B cell (primary cell): Measurements from ENCODE around the gene AK4. TPM values are rescaled to one million over a fixed set of nuclear protein-coding genes. Genes with fewer than 3 reads are reported as not detected.

Experiments
- ATAC-seq: fragments of 200-7000 bp; cut with Tn5 transposase; one replicate; pipeline ENCODE4 v1.10.0; 2021; ENCODE audit warnings: low read depth, mild to moderate bottlenecking, moderate number of reproducible peaks, moderate library complexity
- CTCF ChIA-PET: fragments of 350-600 bp; sonication (Branson Sonifier 250); formaldehyde crosslinking; loops from one replicate; lab custom pipeline; 2021; ENCODE audit warnings: antibody characterized with exemption, inconsistent platforms; lab: Charles Lee
- POLR2A ChIA-PET: fragments of 350-600 bp; sonication (Branson Sonifier 250); formaldehyde crosslinking; loops from one replicate; lab custom pipeline; 2021; ENCODE audit warnings: antibody characterized with exemption; lab: Charles Lee
- DNase-seq: peaks from one replicate; pipeline ENCODE4 v3.0.0; 2013
- H2AFZ ChIP-seq: 2 replicates; pipeline ENCODE4 v1.6.1; 2012; ENCODE audit warnings: mild to moderate bottlenecking, low read depth, low read length; ENCODE audit not compliant: insufficient read depth, poor library complexity, severe bottlenecking
- H3K27ac ChIP-seq, 2 donors: 1 replicate in 1 of 2; 2 replicates in 1 of 2; pipeline ENCODE4 v1.5.1; 2012 to 2013; ENCODE audit warnings: low read length in 2 of 2, mild to moderate bottlenecking in 2 of 2, moderate library complexity in 1 of 2
- H3K27me3 ChIP-seq, 4 experiments: fragments of 200-600 bp in 1 of 4; sonication (generic) in 1 of 4; replicated peaks in 1 of 4; 1 replicate in 2 of 4; 2 replicates in 2 of 4; pipeline versions ENCODE4 v1.6.1 to v1.7.0; 2013 to 2016; ENCODE audit warnings: low read length in 3 of 4, mild to moderate bottlenecking in 2 of 4, mixed read lengths in 1 of 4, moderate library complexity in 1 of 4; ENCODE audit not compliant: insufficient read depth in 4 of 4, control insufficient read depth in 3 of 4; ENCODE audit errors: control extremely low read depth in 1 of 4
- H3K36me3 ChIP-seq, 2 experiments: replicated peaks in 1 of 2; 1 replicate in 1 of 2; 2 replicates in 1 of 2; pipeline versions ENCODE4 v1.6.1 to v1.7.1; 2013; ENCODE audit warnings: low read length in 1 of 2; ENCODE audit not compliant: insufficient read depth in 2 of 2, control insufficient read depth in 1 of 2; ENCODE audit errors: control extremely low read depth in 1 of 2, extremely low read depth in 1 of 2
- H3K4me1 ChIP-seq, 2 donors: fragments of 200-600 bp in 1 of 2; sonication (generic) in 1 of 2; 1 replicate in 1 of 2; 2 replicates in 1 of 2; pipeline versions ENCODE4 v1.5.1 to v1.6.1; 2013 to 2017; ENCODE audit warnings: low read length in 2 of 2; ENCODE audit not compliant: control insufficient read depth in 2 of 2, insufficient read depth in 2 of 2
- H3K4me2 ChIP-seq: replicated peaks from 2 replicates; pipeline ENCODE3; 2012; ENCODE audit warnings: mild to moderate bottlenecking, low read depth, low read length; ENCODE audit not compliant: poor library complexity, severe bottlenecking
- H3K4me3 ChIP-seq, 5 experiments: fragments of 200-600 bp in 1 of 5; sonication (generic) in 1 of 5; 1 replicate in 3 of 5; 2 replicates in 2 of 5; pipeline versions ENCODE4 v1.5.1 to v1.7.0; 2011 to 2016; ENCODE audit warnings: low read length in 4 of 5, mild to moderate bottlenecking in 4 of 5, low read depth in 2 of 5, control low read depth in 1 of 5, moderate library complexity in 1 of 5; ENCODE audit not compliant: insufficient read depth in 1 of 5; ENCODE audit errors: control extremely low read depth in 1 of 5, extremely low read depth in 1 of 5
- H3K79me2 ChIP-seq: fragments of 200-600 bp; sonication (generic); one replicate; pipeline ENCODE4 v1.6.0; 2016; ENCODE audit warnings: low read length; ENCODE audit not compliant: control insufficient read depth, insufficient read depth
- H3K9ac ChIP-seq: fragments of 200-600 bp; sonication (generic); 2 replicates; pipeline ENCODE4 v1.6.1; 2017; ENCODE audit warnings: mild to moderate bottlenecking, low read length, moderate library complexity
- H3K9me3 ChIP-seq, 3 donors: one replicate each; pipeline versions ENCODE4 v1.6.1 to v1.7.1; 2013; ENCODE audit warnings: low read length in 2 of 3; ENCODE audit not compliant: control insufficient read depth in 2 of 3, insufficient read depth in 1 of 3; ENCODE audit errors: control extremely low read depth in 1 of 3
- H4K20me1 ChIP-seq: 2 replicates; pipeline ENCODE4 v1.6.0; 2012; ENCODE audit warnings: mild to moderate bottlenecking, low read length; ENCODE audit not compliant: insufficient read depth, control insufficient read depth, poor library complexity, severe bottlenecking
- H3K27ac Mint-ChIP-seq: one replicate; pipeline ENCODE4 v1.8.0; 2021; ENCODE audit warnings: mixed read lengths
- H3K27me3 Mint-ChIP-seq: one replicate; pipeline ENCODE4 v1.8.0; 2021; ENCODE audit warnings: mixed read lengths
- H3K4me1 Mint-ChIP-seq: one replicate; pipeline ENCODE4 v1.8.0; 2021; ENCODE audit warnings: mixed read lengths
- H3K4me3 Mint-ChIP-seq: one replicate; pipeline ENCODE4 v1.8.0; 2021; ENCODE audit warnings: mixed read lengths
- H3K9me3 Mint-ChIP-seq: one replicate; pipeline ENCODE4 v1.8.0; 2022; ENCODE audit warnings: mixed read lengths; ENCODE audit not compliant: insufficient read depth
- EZH2 ChIP-seq: IDR thresholded peaks from 2 replicates; pipeline ENCODE4 v1.6.1; 2012; ENCODE audit warnings: borderline replicate concordance, low read depth, mild to moderate bottlenecking, moderate library complexity, low read length; ENCODE audit not compliant: insufficient read depth, poor library complexity, severe bottlenecking
- WGBS: methylation state at CpG from one replicate; pipeline ENCODE4 v1.1.5; 2013; ENCODE audit warnings: missing lambda C conversion rate; ENCODE audit not compliant: insufficient coverage; 5-methylcytosine and 5-hydroxymethylcytosine counted together
- intact Hi-C: fragments of 100-400 bp; cut with micrococcal nuclease; formaldehyde crosslinking; loops from one replicate; pipeline ENCODE4 v1.10.0; 2022
- polyA plus RNA-seq: library from polyadenylated mRNA; depleted of rRNA; stranded (reverse); fragments of >200 nt; gene quantifications from 2 replicates; pipeline ENCODE4 v1.2.3, GENCODE V29; 2012
- total RNA-seq, 2 donors: library from RNA; stranded (reverse); fragments of 120-200 nt in 1 of 2; gene quantifications; 1 replicate in 1 of 2; 2 replicates in 1 of 2; pipeline versions ENCODE4 v1.2.3 to v1.2.4, GENCODE V29; 2013 to 2022
- TF ChIP-seq, protein P1 (sequence below): fragments of 200-600 bp; IDR thresholded peaks from one replicate; pipeline ENCODE4 v1.8.0; 2022; ENCODE audit warnings: antibody characterized with exemption, mild to moderate bottlenecking

The AK4 gene
- total and polyA plus RNA-seq, 2 donors (not counting 1 experiment from before 2014, with no cell fraction given), result 0.34 TPM; not detected in 1

- no peaks in the 10 kb centered on the region for H3K9me3 ChIP-seq
- no peak overlapping the region for H2AFZ ChIP-seq
- no peak overlapping the region for H3K9ac ChIP-seq
- Mint-ChIP-seq H3K27ac (no peak overlapping the region), H3K4me3 (no peak overlapping the region), H3K27me3 (peaks cover 27% of the 10 kb centered on the region), H3K9me3 (no peaks in the 10 kb centered on the region), H3K4me1 (no peaks in the 10 kb centered on the region)
- POLR2A ChIA-PET, result no interaction called here
- intact Hi-C loops, result no loop called here
- TF ChIP-seq EZH2, result no peak
- TF ChIP-seq, protein P1, sequence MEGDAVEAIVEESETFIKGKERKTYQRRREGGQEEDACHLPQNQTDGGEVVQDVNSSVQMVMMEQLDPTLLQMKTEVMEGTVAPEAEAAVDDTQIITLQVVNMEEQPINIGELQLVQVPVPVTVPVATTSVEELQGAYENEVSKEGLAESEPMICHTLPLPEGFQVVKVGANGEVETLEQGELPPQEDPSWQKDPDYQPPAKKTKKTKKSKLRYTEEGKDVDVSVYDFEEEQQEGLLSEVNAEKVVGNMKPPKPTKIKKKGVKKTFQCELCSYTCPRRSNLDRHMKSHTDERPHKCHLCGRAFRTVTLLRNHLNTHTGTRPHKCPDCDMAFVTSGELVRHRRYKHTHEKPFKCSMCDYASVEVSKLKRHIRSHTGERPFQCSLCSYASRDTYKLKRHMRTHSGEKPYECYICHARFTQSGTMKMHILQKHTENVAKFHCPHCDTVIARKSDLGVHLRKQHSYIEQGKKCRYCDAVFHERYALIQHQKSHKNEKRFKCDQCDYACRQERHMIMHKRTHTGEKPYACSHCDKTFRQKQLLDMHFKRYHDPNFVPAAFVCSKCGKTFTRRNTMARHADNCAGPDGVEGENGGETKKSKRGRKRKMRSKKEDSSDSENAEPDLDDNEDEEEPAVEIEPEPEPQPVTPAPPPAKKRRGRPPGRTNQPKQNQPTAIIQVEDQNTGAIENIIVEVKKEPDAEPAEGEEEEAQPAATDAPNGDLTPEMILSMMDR, result no peak
- DNase-seq (no peak), ATAC-seq (no peak)
- 83% methylated on average over 1 of the region's 3 CpGs for WGBS
- H4K20me1 ChIP-seq, result no peaks in the 10 kb centered on the region
- no peak overlapping the region for H3K4me3 ChIP-seq
- H3K79me2 ChIP-seq, result no peaks in the 10 kb centered on the region
- no peaks in the 10 kb centered on the region for H3K4me1 ChIP-seq
- H3K4me2 ChIP-seq, result no peak overlapping the region
- H3K36me3 ChIP-seq, result no peaks in the 10 kb centered on the region
- CTCF ChIA-PET, result interaction anchor here (0.6 kb wide), 1 partner anchor 107 kb away, joined by 5 read pairs; no protein-coding TSS in a partner anchor
- H3K27me3 ChIP-seq, result peaks cover 0 to 4% (median 3%) of the 10 kb centered on the region in 4 experiments
- no peak overlapping the region for H3K27ac ChIP-seq
These were observed 95.5 kb downstream of the AK4 start for GRCh38 chr1:65243491-65243890.

DNA sequence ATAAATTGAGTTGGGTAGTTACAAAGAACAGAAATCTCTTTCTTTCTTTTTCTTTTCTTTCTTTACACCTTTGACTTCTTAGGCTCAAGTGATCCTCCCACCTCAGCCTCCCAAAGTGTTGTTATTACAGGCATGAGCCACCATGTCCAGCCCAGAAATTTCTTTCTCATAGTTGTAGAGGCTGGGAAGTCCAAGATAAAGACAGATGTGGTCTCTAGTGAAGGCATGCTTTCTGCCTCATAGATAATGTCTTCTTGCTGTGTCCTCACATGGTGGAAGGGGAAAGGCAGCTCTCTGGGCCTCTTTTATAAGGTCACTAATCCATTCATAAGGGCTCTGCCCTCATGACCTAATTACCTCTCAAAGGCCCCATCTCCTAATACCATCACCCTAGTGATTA is 97.3 kb downstream of the AK4 start:
- Histone ChIP-seq H3K4me3 (no peak overlapping the region), H2AFZ (no peak overlapping the region), H4K20me1 (no peaks in the 10 kb centered on the region), H3K36me3 (no peaks in the 10 kb centered on the region), H3K4me1 (no peaks in the 10 kb centered on the region), H3K27me3 (peaks cover 0 to 4% (median 3%) of the 10 kb centered on the region in 4 experiments), H3K9me3 (no peaks in the 10 kb centered on the region), H3K27ac (no peak overlapping the region), H3K4me2 (no peak overlapping the region), H3K9ac (no peak overlapping the region), H3K79me2 (no peaks in the 10 kb centered on the region)
- CTCF ChIA-PET, result no interaction called here
- peaks cover 28% of the 10 kb centered on the region for H3K27me3 Mint-ChIP-seq
- POLR2A ChIA-PET, result no interaction called here
- H3K27ac Mint-ChIP-seq, result no peak overlapping the region
- no peak for DNase-seq
- H3K4me1 Mint-ChIP-seq, result no peaks in the 10 kb centered on the region
- no peaks in the 10 kb centered on the region for H3K9me3 Mint-ChIP-seq
- H3K4me3 Mint-ChIP-seq, result no peak overlapping the region
- intact Hi-C loops, result no loop called here
- no peak for ATAC-seq
- TF ChIP-seq, protein P1, result no peak
- TF ChIP-seq EZH2, result no peak
